ENCODE data around the gene RNF150.

The RNF150 gene

DNA sequence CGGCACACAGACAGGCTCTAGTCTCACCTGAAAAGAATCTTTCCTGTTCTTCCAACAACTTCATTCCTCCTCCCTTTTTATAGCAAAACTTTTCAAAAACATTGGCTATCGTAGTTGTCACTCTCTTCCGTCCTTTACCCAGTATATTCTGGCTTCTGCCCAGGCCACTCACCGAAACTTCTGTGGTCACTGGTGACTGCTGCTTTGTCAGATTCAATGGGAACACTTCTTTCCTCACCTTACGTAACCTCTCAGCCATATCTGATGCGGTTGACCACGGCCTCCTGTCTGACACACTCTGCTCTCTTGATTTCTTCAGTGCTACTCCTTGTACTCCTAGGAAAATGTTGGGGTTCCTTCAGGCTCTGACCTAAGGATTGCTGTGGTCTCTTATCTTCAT is 9.2 kb upstream of the RNF150 start:
- TF ChIP-seq FOXP2 (optimal IDR thresholded peaks at IDR 0.05; ENCODE audit: borderline replicate concordance, extremely low read depth, extremely low read length, insufficient read depth), result no peak

DNA sequence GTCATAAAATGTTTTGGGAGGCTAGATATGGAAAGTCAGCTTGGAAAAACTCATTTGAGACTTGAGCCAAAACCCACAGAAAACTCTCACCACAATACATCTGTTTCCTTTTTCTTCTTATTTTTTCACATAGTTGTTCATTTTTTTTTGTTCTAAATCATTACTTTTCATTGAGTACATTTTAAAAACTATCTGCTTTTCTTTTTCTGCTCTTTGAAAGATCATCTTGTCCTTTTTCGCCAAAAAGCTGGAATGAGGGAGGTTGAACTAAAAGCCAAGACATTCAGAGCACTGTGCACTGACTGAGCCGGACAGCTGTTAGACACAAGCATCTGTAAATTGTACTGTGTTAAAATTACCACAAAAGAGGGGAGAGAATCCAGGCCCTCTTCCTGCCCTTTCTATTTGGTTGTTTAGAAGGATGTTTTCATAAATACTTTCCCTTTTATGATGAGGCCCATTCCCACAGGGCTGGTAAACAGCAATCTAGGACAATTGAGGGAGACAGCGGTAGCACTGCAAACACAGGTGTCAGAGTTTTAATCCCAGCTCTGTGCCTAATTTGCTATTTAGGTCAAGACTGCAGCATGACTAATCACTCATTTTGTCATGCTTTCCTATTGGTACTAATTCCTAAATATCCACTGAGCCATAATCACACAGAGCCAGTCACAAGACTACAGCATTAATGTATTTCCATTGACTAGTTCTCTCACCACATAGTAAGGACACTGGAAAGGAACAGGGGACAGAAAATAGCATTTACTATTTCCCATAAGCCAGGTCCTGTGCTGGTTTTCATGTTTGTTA is 7.3 kb upstream of the RNF150 start:
- TF ChIP-seq TAF1 (IDR thresholded peaks at IDR 0.05; ENCODE audit: borderline replicate concordance, insufficient read depth, low read length) (no peak), POLR2AphosphoS5 (IDR thresholded peaks at IDR 0.05; ENCODE audit: low read depth, low read length) (no peak), FOXP2 (optimal IDR thresholded peaks at IDR 0.05; ENCODE audit: borderline replicate concordance, extremely low read depth, extremely low read length, insufficient read depth) (no peak), SIN3A (IDR thresholded peaks at IDR 0.05; ENCODE audit: borderline replicate concordance, insufficient read depth, low read length) (no peak)
- TF ChIP-seq, protein P1, sequence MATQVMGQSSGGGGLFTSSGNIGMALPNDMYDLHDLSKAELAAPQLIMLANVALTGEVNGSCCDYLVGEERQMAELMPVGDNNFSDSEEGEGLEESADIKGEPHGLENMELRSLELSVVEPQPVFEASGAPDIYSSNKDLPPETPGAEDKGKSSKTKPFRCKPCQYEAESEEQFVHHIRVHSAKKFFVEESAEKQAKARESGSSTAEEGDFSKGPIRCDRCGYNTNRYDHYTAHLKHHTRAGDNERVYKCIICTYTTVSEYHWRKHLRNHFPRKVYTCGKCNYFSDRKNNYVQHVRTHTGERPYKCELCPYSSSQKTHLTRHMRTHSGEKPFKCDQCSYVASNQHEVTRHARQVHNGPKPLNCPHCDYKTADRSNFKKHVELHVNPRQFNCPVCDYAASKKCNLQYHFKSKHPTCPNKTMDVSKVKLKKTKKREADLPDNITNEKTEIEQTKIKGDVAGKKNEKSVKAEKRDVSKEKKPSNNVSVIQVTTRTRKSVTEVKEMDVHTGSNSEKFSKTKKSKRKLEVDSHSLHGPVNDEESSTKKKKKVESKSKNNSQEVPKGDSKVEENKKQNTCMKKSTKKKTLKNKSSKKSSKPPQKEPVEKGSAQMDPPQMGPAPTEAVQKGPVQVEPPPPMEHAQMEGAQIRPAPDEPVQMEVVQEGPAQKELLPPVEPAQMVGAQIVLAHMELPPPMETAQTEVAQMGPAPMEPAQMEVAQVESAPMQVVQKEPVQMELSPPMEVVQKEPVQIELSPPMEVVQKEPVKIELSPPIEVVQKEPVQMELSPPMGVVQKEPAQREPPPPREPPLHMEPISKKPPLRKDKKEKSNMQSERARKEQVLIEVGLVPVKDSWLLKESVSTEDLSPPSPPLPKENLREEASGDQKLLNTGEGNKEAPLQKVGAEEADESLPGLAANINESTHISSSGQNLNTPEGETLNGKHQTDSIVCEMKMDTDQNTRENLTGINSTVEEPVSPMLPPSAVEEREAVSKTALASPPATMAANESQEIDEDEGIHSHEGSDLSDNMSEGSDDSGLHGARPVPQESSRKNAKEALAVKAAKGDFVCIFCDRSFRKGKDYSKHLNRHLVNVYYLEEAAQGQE (IDR thresholded peaks at IDR 0.05; ENCODE audit: insufficient read depth in 1 of 2, low read depth in 2 of 2, low read length in 2 of 2), result no peak

DNA sequence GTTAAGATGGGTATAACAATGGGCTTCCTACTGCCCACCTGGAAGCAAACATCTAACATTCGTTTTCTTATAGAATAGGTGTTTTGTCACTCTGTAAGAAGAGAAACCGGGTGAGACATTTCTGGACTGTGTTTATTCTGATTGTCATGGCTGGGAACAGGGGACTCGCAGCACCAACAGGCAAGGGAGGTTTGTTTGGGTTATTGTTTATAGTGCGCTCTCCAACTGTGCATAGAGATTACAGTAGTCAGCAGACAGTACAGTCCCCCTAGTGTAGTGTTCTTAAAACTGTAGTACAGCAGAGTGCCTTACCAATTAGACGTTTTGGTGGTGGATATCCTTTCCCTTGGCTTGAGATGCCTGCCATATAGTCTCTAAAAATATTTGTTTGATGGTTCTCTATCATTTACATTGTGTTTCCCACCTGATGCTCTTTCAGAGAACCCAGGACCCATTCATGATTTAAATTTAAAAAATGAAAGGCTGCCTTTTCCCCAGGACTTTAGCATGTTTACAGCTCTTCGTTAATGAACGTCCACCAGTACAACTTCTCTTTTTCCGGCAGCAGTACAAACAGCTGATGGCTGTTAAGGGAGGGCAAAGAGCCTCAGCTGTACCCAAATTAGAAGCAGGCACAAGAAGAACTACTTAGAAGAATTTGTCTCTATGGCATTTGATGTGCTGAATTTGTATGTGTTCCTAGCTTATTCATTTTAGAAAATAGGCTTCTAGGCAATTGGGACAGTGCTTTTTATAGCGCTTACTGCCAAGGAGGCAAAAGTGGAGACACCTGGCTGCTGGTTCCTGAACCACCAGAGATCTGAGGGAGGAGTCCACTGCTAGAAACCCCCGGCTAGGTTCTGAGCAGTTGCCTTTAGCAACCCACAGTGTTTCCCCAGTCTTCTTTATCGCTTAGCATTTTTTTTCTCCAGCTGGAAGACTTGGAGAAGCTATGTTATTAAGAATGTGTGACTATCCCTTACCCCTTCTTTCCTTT is 1.0 kb upstream of the RNF150 start:
- TF ChIP-seq POLR2AphosphoS5 (IDR thresholded peaks at IDR 0.05; ENCODE audit: low read depth, low read length) (no peak), TAF1 (IDR thresholded peaks at IDR 0.05; ENCODE audit: borderline replicate concordance, insufficient read depth, low read length) (no peak), FOXP2 (optimal IDR thresholded peaks at IDR 0.05; ENCODE audit: borderline replicate concordance, extremely low read depth, extremely low read length, insufficient read depth) (no peak), SIN3A (IDR thresholded peaks at IDR 0.05; ENCODE audit: borderline replicate concordance, insufficient read depth, low read length) (no peak)
- TF ChIP-seq, protein P1 (IDR thresholded peaks at IDR 0.05; ENCODE audit: insufficient read depth in 1 of 2, low read depth in 2 of 2, low read length in 2 of 2), result no peak

DNA sequence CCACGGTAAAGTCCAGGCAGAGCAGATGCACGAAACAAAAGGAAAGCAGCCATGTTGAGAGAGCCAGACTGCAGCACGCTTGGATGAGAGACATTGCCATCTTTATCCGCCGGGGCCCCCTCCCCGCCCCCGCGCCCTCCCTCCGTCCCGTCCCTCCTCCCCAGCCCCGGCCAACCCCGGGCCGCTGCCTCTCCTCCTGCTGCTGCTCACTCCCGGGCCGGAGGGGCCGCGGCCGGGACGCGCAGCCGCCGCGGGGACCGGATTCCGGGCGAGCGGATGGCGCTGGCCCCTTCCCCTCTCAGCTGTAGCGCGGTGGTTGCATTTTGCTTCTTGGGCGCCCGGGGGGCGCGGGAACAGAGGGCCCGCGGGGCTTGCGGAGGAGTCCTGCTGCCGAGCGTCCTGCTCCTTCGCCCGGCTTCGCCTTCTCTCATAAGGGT is 542 bp downstream of the RNF150 start:
- TF ChIP-seq, protein P1 (IDR thresholded peaks at IDR 0.05; ENCODE audit: insufficient read depth in 1 of 2, low read depth in 2 of 2, low read length in 2 of 2), result no peak
- TF ChIP-seq TAF1 (IDR thresholded peaks at IDR 0.05; ENCODE audit: borderline replicate concordance, insufficient read depth, low read length) (no peak), FOXP2 (optimal IDR thresholded peaks at IDR 0.05; ENCODE audit: borderline replicate concordance, extremely low read depth, extremely low read length, insufficient read depth) (no peak), POLR2AphosphoS5 (IDR thresholded peaks at IDR 0.05; ENCODE audit: low read depth, low read length) (no peak), SIN3A (IDR thresholded peaks at IDR 0.05; ENCODE audit: borderline replicate concordance, insufficient read depth, low read length) (no peak)

DNA sequence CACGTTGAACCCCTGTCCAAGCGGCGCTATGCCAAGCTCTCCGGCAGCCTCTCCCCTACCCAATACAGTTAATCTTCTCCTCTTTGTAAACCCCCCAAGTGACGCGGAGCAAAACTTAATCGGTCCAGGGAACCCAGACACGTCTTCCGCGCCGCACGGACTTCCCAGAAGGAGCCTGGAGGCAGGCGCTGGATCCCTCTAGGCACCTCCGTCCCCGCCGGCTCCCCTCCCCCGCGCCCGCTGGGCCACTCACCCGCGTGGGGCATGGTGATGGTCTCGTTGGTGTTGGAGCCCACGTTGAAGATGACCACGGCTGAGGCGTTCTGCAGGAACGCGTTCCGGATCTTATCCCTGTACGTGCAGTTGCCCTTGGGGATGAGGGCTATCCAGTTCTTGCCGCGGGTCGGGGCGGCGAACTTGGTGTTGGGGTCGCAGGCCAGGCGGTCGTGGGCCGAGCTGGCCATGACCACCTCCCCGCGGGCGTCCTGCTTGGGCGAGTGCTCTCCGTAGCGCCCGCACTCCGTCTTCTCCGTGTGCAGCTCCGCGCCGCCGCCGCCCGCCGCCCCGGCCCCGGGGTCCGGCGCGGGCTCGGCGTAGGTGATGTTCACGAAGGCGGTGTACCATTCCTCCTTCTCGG is 1.1 kb downstream of the RNF150 start:
- TF ChIP-seq, protein P1 (IDR thresholded peaks at IDR 0.05; ENCODE audit: insufficient read depth in 1 of 2, low read depth in 2 of 2, low read length in 2 of 2), result no peak
- no peak for TF ChIP-seq FOXP2 (optimal IDR thresholded peaks at IDR 0.05; ENCODE audit: borderline replicate concordance, extremely low read depth, extremely low read length, insufficient read depth)
- TF ChIP-seq SIN3A (IDR thresholded peaks at IDR 0.05; ENCODE audit: borderline replicate concordance, insufficient read depth, low read length), result no peak
- no peak for TF ChIP-seq POLR2AphosphoS5 (IDR thresholded peaks at IDR 0.05; ENCODE audit: low read depth, low read length)
- no peak for TF ChIP-seq TAF1 (IDR thresholded peaks at IDR 0.05; ENCODE audit: borderline replicate concordance, insufficient read depth, low read length)
